GM21423 (cell line): ENCODE measurements around the gene RNF25.

ENCODE experiments used
- ATAC-seq: cut with Tn5 transposase; IDR thresholded peaks from one replicate; pipeline ENCODE4 v1.9.1; 2021; ENCODE audit warnings: mild to moderate bottlenecking, moderate library complexity; ENCODE audit not compliant: unreplicated experiment

RNF25 gene

GRCh38 chr2:218631837-218632236 lies 40.0 kb downstream of the RNF25 start:
- ATAC-seq, result no peak

GRCh38 chr2:218627939-218628338 lies 43.9 kb downstream of the RNF25 start:
- ATAC-seq, result no peak

- no peak for ATAC-seq
Measured at GRCh38 chr2:218626369-218626768, 45.4 kb downstream of the RNF25 start.

GRCh38 chr2:218623366-218623705 lies 48.5 kb downstream of the RNF25 start:
- no peak for ATAC-seq

- ATAC-seq, result no peak
Measured at GRCh38 chr2:218622606-218623365, 49.0 kb downstream of the RNF25 start.

GRCh38 chr2:218621007-218621406 lies 50.8 kb downstream of the RNF25 start:
- ATAC-seq, result no peak

DNA sequence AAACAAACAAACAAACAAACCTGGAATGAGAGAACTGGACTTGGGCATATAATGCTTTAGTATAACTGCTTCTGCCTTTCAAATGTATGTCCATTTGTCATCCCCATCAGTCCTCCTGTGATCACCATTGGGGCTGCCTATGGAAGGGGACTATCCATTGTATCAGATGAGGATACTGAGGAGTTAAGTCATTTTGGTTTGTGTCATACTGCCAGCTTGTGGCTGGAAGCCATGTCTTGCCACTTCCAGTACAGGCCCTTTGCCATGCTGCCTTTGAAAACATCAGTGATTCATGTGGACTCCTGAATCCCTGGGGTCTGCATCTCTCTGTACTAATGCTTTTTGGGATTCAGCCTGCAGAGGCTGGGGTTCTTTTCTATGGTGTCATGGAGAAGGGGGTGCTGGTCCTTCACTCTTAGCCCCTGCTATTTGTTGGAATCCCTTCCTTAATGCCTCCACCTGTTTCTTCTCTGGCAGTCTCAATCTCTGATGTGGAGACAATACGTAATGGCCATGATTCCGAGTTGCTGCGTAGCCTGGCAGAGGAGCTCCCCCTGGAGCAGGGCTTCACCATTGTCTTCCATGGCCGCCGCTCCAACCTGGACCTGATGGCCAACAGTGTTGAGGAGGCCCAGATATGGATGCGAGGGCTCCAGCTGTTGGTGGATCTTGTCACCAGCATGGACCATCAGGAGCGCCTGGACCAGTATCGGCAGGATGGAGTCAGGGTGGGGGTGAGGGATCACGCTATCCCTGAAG lies 53.5 kb downstream of the RNF25 start:
- no peak for ATAC-seq

- no peak for ATAC-seq
Measured at GRCh38 chr2:218615868-218616315, 55.9 kb downstream of the RNF25 start.
